Esophagus squamous epithelium (tissue), 4 donors: ENCODE measurements around the gene TRPM8.

Experiments used
- POLR2A ChIP-seq, 4 donors: fragments of 450-650 bp; IDR thresholded peaks; one replicate each; pipeline ENCODE4 v1.6.1; 2017; ENCODE audit warnings: antibody characterized with exemption in 4 of 4, mild to moderate bottlenecking in 4 of 4, moderate library complexity in 3 of 4
- TF ChIP-seq, protein P1 (sequence below), 6 experiments: fragments of 450-650 bp in 4 of 6; fragments of 200-600 bp in 2 of 6; sonication (generic) in 2 of 6; IDR thresholded peaks; one replicate each; pipeline ENCODE4 v1.5.1; 2016 to 2019; ENCODE audit warnings: antibody characterized with exemption in 6 of 6, mild to moderate bottlenecking in 4 of 6, moderate library complexity in 4 of 6

DNA sequence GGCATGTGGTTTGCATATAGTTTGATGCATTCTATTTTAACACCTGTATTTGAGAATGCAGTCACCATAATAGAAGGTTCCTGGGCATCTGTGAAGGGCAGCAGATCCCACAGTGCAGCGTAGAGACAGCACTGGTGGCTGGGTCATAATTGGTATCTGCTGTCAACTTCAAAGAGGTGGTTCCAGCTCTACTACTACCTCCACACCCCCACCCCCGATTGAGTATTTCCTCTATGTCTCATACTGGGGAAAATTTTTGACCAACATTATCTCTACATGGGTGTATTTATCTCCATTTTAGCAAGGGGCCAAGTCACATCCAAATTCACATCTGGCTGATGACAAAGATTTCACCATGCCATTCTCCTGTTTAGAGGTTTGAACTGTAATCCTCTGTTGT lies 43.0 kb downstream of the TRPM8 start:
- TF ChIP-seq, protein P1, sequence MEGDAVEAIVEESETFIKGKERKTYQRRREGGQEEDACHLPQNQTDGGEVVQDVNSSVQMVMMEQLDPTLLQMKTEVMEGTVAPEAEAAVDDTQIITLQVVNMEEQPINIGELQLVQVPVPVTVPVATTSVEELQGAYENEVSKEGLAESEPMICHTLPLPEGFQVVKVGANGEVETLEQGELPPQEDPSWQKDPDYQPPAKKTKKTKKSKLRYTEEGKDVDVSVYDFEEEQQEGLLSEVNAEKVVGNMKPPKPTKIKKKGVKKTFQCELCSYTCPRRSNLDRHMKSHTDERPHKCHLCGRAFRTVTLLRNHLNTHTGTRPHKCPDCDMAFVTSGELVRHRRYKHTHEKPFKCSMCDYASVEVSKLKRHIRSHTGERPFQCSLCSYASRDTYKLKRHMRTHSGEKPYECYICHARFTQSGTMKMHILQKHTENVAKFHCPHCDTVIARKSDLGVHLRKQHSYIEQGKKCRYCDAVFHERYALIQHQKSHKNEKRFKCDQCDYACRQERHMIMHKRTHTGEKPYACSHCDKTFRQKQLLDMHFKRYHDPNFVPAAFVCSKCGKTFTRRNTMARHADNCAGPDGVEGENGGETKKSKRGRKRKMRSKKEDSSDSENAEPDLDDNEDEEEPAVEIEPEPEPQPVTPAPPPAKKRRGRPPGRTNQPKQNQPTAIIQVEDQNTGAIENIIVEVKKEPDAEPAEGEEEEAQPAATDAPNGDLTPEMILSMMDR (IDR thresholded peaks at IDR 0.05), result no peak
- TF ChIP-seq POLR2A (IDR thresholded peaks at IDR 0.05), result no peak
